ENCODE results near the gene LOXL4. TPM values are rescaled to one million over a fixed set of nuclear protein-coding genes. Genes with fewer than 3 reads are reported as not detected.

Gene LOXL4
- total RNA-seq, 1 experiment from 2014 or later = 1.3 TPM

DNA sequence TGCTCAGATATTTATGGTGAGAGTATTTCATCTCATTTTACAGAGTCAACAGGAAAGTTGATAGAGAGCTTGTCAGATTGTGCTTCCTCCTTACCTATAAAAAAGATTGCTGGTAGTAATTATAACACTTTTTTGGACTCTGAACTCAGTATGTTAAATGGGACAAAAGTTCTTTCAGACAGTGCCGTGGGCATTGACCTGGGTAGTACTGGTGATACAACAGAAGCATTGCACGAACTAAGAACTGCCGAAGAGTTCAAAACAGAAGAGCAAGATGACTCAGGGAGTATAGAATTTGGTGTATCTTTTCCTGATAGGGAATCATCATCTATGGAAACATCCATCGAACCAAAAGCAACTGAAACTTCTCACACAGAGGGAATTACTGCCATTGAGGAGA lies 58.6 kb downstream of the LOXL4 start:
- H4K20me1 ChIP-seq (ENCODE audit: insufficient read depth) = no peaks in the 10 kb centered on the region
- TF ChIP-seq CEBPB (IDR thresholded peaks at IDR 0.05; ENCODE audit: low read depth) = no peak
- TF ChIP-seq EZH2 (IDR thresholded peaks at IDR 0.05) = no peak
- no peak for TF ChIP-seq ZNF274 (IDR thresholded peaks at IDR 0.05; ENCODE audit: low read depth, low read length)
- no peak for TF ChIP-seq YY1 (IDR thresholded peaks at IDR 0.05; ENCODE audit: extremely low read depth, insufficient replicate concordance, low read depth, low read length)
- TF ChIP-seq SIN3A (IDR thresholded peaks at IDR 0.05; ENCODE audit: low read depth) = no peak
- no peak for TF ChIP-seq SP1 (IDR thresholded peaks at IDR 0.05; ENCODE audit: low read depth)
- no peak for TF ChIP-seq ZFX (IDR thresholded peaks at IDR 0.05)
- TF ChIP-seq JUND (IDR thresholded peaks at IDR 0.05) = no peak
- no peak for TF ChIP-seq MAX (IDR thresholded peaks at IDR 0.05)
- H3K4me3 ChIP-seq (replicated peaks in 1 of 2; ENCODE audit: low read depth in 1 of 2, low read length in 2 of 2) = no peak overlapping the region
- no peak overlapping the region for H3K27ac ChIP-seq (ENCODE audit: low read depth, low read length)
- no peaks in the 10 kb centered on the region for H3K27me3 ChIP-seq (ENCODE audit: insufficient read depth, low read length)
- H3K4me2 ChIP-seq (ENCODE audit: low read length) = no peak overlapping the region
- ChIA-PET CTCF (no interaction called here), POLR2A (no interaction called here), RAD21 (ENCODE audit: low non-redundant PET in 1 of 2, low total read pairs in 2 of 2, uncharacterized antibody in 2 of 2, unreplicated experiment in 2 of 2) (no interaction called here)
- DNase-seq (ENCODE audit: low read depth, low spot score) (no peak), ATAC-seq (no peak)
- H3K36me3 ChIP-seq (ENCODE audit: control insufficient read depth in 1 of 2, insufficient read depth in 2 of 2, low read length in 2 of 2) = peaks cover 3 to 6% of the 10 kb centered on the region in 2 experiments; a peak in 2 of 4 replicates
- no TSS peak for BruUV-seq (replicated peaks)
- H3K79me2 ChIP-seq (ENCODE audit: insufficient read depth, low read length) = no peaks in the 10 kb centered on the region
- H3K9me3 ChIP-seq (ENCODE audit: control insufficient read depth in 1 of 2, insufficient read depth in 1 of 2, low read depth in 1 of 2, low read length in 2 of 2) = no peaks in the 10 kb centered on the region
- H3K4me1 ChIP-seq (ENCODE audit: control insufficient read depth in 1 of 2, insufficient read depth in 2 of 2, low read length in 2 of 2) = no peaks in the 10 kb centered on the region
- H2AFZ ChIP-seq (ENCODE audit: low read depth, low read length, poor library complexity, severe bottlenecking) = no peak overlapping the region
- H3K9ac ChIP-seq (ENCODE audit: low read length) = no peak overlapping the region
- intact Hi-C loops (cut with micrococcal nuclease) = no loop called here
- no peaks in the 10 kb centered on the region for H3K9me2 ChIP-seq (ENCODE audit: insufficient read depth)

- POLR2A ChIA-PET = no interaction called here
- CTCF ChIA-PET = no interaction called here
- BruUV-seq (replicated peaks) = TSS peak; percentile 35
- TF ChIP-seq REST (IDR thresholded peaks at IDR 0.05; ENCODE audit: low read depth) = no peak
- no peak for TF ChIP-seq POLR2AphosphoS5 (IDR thresholded peaks at IDR 0.05; ENCODE audit: low read depth, low read length)
- no peak for TF ChIP-seq FOSL1 (IDR thresholded peaks at IDR 0.05; ENCODE audit: low read depth)
- TF ChIP-seq CBX3 (IDR thresholded peaks at IDR 0.05; ENCODE audit: low read depth) = no peak
- TF ChIP-seq SP1 (IDR thresholded peaks at IDR 0.05; ENCODE audit: low read depth) = no peak
- no peak for TF ChIP-seq SRF (IDR thresholded peaks at IDR 0.05; ENCODE audit: low read depth)
- no peak for TF ChIP-seq ATF3 (IDR thresholded peaks at IDR 0.05)
- TF ChIP-seq YY1 (IDR thresholded peaks at IDR 0.05; ENCODE audit: extremely low read depth, insufficient replicate concordance, low read depth, low read length) = no peak
- no peak for TF ChIP-seq POLR2A (IDR thresholded peaks at IDR 0.05; ENCODE audit: borderline replicate concordance, extremely low read depth, insufficient read depth, insufficient read length)
- no peak for TF ChIP-seq ZBTB33 (IDR thresholded peaks at IDR 0.05; ENCODE audit: extremely low read depth, insufficient replicate concordance, low read length)
- TF ChIP-seq SIN3A (IDR thresholded peaks at IDR 0.05; ENCODE audit: low read depth) = no peak
Measured at GRCh38 chr10:98208925-98209324, 59.1 kb downstream of the LOXL4 start.

More at GRCh38 chr10:98208925-98209324, 59.1 kb downstream of the LOXL4 start:
- Histone ChIP-seq H3K9me3 (ENCODE audit: control insufficient read depth in 1 of 2, insufficient read depth in 1 of 2, low read depth in 1 of 2, low read length in 2 of 2) (no peaks in the 10 kb centered on the region), H3K27me3 (ENCODE audit: insufficient read depth, low read length) (no peaks in the 10 kb centered on the region), H3K79me2 (ENCODE audit: insufficient read depth, low read length) (no peaks in the 10 kb centered on the region), H3K4me2 (ENCODE audit: low read length) (no peak overlapping the region), H2AFZ (ENCODE audit: low read depth, low read length, poor library complexity, severe bottlenecking) (no peak overlapping the region), H3K36me3 (ENCODE audit: control insufficient read depth in 1 of 2, insufficient read depth in 2 of 2, low read length in 2 of 2) (peaks cover 3 to 6% of the 10 kb centered on the region in 2 experiments; a peak in 2 of 4 replicates), H3K9me2 (ENCODE audit: insufficient read depth) (no peaks in the 10 kb centered on the region), H4K20me1 (ENCODE audit: insufficient read depth) (no peaks in the 10 kb centered on the region), H3K27ac (ENCODE audit: low read depth, low read length) (no peak overlapping the region), H3K4me3 (replicated peaks in 1 of 2; ENCODE audit: low read depth in 1 of 2, low read length in 2 of 2) (no peak overlapping the region), H3K9ac (ENCODE audit: low read length) (no peak overlapping the region), H3K4me1 (ENCODE audit: control insufficient read depth in 1 of 2, insufficient read depth in 2 of 2, low read length in 2 of 2) (no peaks in the 10 kb centered on the region)
- intact Hi-C loops (cut with micrococcal nuclease) = no loop called here
- ATAC-seq (no peak), DNase-seq (ENCODE audit: low read depth, low spot score) (no peak)
- RAD21 ChIA-PET (ENCODE audit: low non-redundant PET in 1 of 2, low total read pairs in 2 of 2, uncharacterized antibody in 2 of 2, unreplicated experiment in 2 of 2) = no interaction called here
